ENCODE data around the gene PIWIL1. TPM values are rescaled to one million over a fixed set of nuclear protein-coding genes. Genes with fewer than 3 reads are reported as not detected.

Gene PIWIL1
- total RNA-seq, 1 experiment from 2014 or later = not detected

DNA sequence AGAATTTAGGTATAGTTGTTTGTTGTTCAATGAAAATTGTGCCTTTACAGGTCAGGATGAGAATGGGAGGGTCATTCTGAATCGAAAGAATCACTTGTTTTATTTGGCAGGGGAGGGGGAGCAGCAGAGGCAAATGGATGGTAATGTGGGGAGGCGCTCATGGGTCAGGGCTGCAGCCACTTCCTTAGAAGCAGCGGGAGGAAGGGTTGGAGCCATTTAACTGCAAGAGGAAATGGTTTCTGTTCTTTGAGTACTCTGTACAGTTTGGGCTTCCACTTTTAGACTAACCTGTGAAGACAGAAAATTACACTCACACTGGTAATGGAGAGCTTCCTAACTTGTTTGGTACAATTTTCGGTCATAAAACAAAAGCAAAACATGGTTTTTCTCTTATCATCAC lies 57.2 kb downstream of the PIWIL1 start:
- no peaks in the 10 kb centered on the region for H3K23me2 ChIP-seq (ENCODE audit: insufficient read length, low read depth, low read length, poor library complexity, severe bottlenecking)
- H3K4me1 ChIP-seq (ENCODE audit: insufficient read depth, low read length) = no peaks in the 10 kb centered on the region
- no peaks in the 10 kb centered on the region for H3K79me2 ChIP-seq (ENCODE audit: insufficient read depth, low read length)
- no peak overlapping the region for H3T11ph ChIP-seq (ENCODE audit: low read length)
- no peak overlapping the region for H3K56ac ChIP-seq (ENCODE audit: insufficient read length, low read depth, low read length)
- no peak overlapping the region for H4K91ac ChIP-seq (ENCODE audit: insufficient read length, low read depth, low read length)
- no peak overlapping the region for H3K9ac ChIP-seq (ENCODE audit: extremely low read depth, insufficient read length, low read length)
- H2BK12ac ChIP-seq (ENCODE audit: insufficient read length, low read depth, low read length) = no peak overlapping the region
- H2BK120ac ChIP-seq (ENCODE audit: low read depth, low read length, poor library complexity, severe bottlenecking) = no peak overlapping the region
- Mint-ChIP-seq H3K27ac (no peak overlapping the region; a peak in 1 of 7 replicates), H3K4me3 (no peak overlapping the region), H3K9me3 (peaks cover 8 to 9% of the 10 kb centered on the region in 2 experiments; a peak in 4 of 5 replicates), H3K36me3 (ENCODE audit: insufficient read depth in 1 of 3, low read depth in 3 of 3) (peaks cover 0 to 5% (median 0%) of the 10 kb centered on the region in 3 experiments; a peak in 2 of 7 replicates), H3K27me3 (ENCODE audit: low read depth) (peaks cover 16% of the 10 kb centered on the region), H3K4me1 (peaks cover 6% of the 10 kb centered on the region in 2 experiments)
- no peaks in the 10 kb centered on the region for H3K79me1 ChIP-seq (ENCODE audit: insufficient read depth, low read depth, low read length, poor library complexity, severe bottlenecking)
- DNase-seq = no peak
- H2AFZ ChIP-seq (ENCODE audit: low read length) = no peak overlapping the region
- no peak overlapping the region for H3K14ac ChIP-seq (ENCODE audit: insufficient read depth, low read length)
- H4K5ac ChIP-seq (ENCODE audit: insufficient read length, low read depth, low read length) = no peak overlapping the region
- H2BK15ac ChIP-seq (ENCODE audit: low read depth, low read length) = no peak overlapping the region
- no peak overlapping the region for H3K4me2 ChIP-seq (ENCODE audit: insufficient read depth, insufficient read length, low read length)
- no peak overlapping the region for H4K8ac ChIP-seq (replicated peaks; ENCODE audit: insufficient read length, low read depth, low read length)
- no peak overlapping the region for H2BK20ac ChIP-seq (ENCODE audit: low read depth, low read length, poor library complexity, severe bottlenecking)
- no peak overlapping the region for H2AK5ac ChIP-seq (ENCODE audit: insufficient read length, low read length)
- H3K27me3 ChIP-seq (ENCODE audit: insufficient read depth, low read length) = no peaks in the 10 kb centered on the region
- no CpG with 5 or more reads among the region's 4 CpGs for WGBS (ENCODE audit: extremely low coverage, insufficient read length, low lambda C conversion rate)
- TF ChIP-seq, protein P1, sequence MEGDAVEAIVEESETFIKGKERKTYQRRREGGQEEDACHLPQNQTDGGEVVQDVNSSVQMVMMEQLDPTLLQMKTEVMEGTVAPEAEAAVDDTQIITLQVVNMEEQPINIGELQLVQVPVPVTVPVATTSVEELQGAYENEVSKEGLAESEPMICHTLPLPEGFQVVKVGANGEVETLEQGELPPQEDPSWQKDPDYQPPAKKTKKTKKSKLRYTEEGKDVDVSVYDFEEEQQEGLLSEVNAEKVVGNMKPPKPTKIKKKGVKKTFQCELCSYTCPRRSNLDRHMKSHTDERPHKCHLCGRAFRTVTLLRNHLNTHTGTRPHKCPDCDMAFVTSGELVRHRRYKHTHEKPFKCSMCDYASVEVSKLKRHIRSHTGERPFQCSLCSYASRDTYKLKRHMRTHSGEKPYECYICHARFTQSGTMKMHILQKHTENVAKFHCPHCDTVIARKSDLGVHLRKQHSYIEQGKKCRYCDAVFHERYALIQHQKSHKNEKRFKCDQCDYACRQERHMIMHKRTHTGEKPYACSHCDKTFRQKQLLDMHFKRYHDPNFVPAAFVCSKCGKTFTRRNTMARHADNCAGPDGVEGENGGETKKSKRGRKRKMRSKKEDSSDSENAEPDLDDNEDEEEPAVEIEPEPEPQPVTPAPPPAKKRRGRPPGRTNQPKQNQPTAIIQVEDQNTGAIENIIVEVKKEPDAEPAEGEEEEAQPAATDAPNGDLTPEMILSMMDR (conservative IDR thresholded peaks at IDR 0.05) = no peak
- no peak overlapping the region for H3K18ac ChIP-seq (ENCODE audit: insufficient read length, low read depth, low read length)
- no peaks in the 10 kb centered on the region for H3K9me3 ChIP-seq (ENCODE audit: control insufficient read depth, low read depth, low read length)
- H3K23ac ChIP-seq (ENCODE audit: insufficient read length, low read depth, low read length) = no peak overlapping the region
- no peak overlapping the region for H2BK5ac ChIP-seq (ENCODE audit: insufficient read length, low read length)
- H3K27ac ChIP-seq (ENCODE audit: insufficient read length, low read depth, low read length) = no peak overlapping the region
- no peak overlapping the region for H3K4ac ChIP-seq (ENCODE audit: low read depth, low read length)
- H4K20me1 ChIP-seq (ENCODE audit: control insufficient read depth, insufficient read depth, insufficient read length) = no peaks in the 10 kb centered on the region
